GM21619 (cell line): ENCODE results near the gene PITPNB.

Source experiments
- ATAC-seq: cut with Tn5 transposase; IDR thresholded peaks from one replicate; pipeline ENCODE4 v1.9.1; 2021; ENCODE audit not compliant: unreplicated experiment

PITPNB gene

DNA sequence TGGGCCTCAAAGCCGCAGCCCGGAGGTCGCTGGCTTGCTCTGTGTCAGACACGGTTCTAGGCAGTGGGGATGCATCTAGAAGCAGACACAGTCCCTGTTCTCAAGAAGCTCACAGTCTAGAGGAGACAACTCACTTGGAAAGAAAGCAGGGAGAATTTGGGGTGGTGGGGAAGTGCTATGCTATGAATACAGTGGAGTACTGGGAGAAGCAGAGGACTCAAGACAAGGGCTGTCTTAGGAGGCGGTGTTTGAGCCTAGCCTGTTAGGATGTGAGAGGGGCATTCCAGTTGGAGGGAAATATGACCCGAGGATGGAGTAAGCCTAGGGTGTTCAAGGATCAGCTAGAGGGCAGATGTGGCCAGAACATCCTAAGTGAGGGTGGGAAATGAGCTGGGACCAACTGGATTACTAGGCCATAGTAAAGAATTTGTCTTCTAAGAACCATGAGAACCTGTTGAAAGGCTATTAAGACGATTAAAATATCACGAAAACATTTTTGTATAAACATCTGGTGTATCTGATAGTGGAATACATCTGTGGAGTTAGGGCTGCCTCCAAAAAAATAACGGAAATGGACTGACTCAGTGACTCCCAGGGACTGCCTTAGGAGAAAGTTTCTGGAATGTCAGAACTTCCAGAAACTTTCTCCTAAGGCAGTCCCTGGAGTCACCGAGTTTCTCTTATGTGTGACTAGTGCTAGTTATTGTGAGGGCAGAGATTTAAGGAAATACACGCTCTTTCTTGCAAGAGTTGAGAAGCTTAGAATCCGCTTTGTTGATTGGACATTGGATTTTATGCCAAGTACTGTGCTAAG lies 1.1 kb upstream of the PITPNB start:
- peak; percentile 36 for ATAC-seq

DNA sequence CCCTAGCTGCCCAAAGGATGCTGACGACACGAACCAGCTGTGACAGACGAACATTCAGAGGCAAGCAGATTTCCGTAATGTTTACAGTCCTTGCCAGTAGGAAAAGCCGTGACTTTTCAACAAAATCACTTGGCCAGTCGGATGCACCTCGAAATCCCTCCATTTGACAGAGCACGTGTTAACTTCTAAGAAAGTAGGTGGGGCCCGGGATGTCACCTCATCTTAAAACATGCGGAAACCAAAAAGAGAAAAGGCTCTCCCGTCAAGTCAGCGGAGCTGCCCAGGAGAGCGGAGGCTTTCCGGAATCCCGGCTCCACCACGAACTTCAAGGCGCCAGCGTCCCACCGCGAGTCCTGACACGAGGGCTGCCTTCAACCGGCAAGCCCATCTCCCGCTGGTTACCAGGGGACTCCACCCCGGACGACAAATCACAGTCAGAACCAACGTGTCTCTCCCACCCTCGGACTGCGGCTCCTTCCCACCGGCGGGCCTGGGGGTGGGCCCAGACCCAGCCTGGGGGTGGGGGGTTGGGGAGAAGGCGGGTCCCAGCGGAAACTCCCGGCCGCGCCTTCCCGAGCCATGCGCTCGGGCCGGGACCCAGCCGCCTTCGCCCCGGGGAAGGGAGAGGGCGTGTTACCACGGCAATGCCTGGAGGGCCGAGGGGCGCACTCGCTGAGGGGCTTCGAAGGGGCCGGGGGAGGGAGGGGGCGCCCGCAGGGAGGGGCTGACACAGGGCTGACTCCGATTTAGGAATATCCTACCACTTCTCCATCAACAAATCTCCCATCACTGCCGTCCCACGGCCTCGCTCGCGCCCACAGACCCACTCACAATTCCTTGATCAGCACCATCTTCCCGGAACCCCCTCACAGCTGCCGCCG lies 475 bp downstream of the PITPNB start:
- ATAC-seq: peak; percentile 33

DNA sequence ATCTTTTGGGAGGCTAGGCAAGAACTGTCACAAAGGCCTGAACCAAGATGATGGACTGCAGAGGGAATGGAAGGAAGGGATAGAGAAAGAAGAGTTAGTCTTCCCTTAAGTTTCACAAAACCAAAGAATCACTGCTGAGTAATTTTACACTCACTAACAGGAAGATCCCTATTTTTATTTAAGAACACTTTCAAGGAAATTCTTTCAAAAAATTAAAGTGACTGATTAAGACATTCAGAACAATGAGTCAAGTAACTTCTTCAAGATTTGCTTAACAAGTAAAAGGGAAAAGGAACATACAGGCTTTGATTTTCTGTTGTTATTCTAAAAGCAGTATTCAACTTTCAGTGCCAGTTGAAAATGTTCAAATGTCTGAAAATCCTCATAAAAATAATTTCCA lies 3.1 kb downstream of the PITPNB start:
- no peak for ATAC-seq

DNA sequence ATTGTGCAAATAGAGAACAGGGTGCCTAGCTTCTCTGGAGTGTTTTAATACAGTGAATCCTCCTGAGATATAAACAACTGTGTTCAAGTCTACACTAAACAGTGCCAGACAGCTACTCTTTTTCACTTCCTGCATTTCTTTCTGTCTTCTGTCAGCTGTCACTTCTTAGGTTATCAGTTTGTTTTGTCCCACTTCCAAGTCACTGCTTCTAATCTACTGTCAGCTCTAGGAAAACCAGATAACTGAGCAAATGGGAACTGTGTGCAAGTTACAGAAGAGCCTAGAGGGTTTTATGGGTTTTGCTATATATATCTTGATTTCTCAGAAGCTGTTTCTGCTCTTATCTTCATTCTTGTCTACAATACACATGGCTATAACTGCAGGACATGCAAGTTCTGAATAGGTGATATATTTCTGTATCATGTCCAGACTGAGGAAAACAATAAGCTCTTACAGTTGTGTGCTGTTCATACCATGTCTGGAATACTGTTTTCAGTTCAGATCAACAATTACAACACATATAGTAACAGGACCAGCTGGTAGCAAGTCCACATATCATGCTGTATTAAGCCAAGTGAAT lies 5.8 kb downstream of the PITPNB start:
- ATAC-seq: no peak

DNA sequence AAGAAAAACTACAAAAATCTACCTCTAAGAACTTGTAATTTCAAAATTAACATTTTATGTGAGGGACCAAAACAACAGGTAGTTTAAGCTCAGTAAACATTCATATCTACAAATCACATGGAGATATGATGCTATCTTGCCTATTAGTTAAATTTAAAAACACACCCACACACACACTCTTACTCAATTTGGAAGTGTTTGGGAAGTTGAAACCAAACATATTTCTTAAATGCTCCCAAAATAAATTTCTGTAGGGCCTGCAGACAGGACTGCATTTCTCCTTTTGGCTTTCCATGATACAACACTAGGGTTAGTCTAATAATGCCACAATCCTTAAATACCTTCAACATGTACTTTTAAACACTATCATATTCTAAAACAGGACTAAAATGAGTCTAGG lies 7.0 kb downstream of the PITPNB start:
- no peak for ATAC-seq

DNA sequence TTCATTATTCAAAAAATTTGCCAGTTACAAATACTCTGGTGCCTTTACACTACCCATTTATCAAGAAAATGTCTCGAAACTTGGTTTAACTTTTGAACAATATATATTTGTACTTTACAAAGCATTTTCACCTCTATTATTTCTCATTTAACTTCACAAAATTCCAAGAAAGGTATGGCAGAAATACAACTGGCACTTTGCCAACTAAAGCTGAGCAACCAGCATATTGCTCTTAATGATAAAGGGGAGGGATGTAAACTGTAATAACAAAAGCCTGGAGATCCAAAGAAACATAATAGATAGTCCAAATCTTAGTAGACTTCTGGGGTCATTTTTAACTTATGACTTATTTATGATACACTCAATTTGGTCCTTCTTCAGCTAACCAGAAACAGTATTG lies 7.7 kb downstream of the PITPNB start:
- no peak for ATAC-seq

DNA sequence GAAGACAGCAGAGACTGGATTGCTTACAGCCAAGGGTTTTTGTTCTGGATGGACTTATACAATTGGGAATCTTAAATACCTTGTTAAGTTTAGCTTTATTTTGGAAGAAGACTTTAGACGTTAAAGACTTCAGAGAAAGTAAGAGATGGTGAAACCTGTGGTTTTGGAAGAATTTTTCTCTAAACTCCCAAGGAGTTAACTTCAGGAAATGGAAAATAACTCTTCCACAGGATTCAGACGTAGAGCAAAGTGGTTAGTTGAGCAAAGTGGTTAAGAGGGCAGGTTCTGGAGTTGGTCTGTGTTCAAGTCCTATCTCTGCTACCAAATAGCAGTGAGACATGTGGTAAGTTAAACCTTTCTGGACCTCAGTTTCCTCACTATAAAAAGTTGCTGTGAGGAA lies 12.8 kb downstream of the PITPNB start:
- no peak for ATAC-seq

DNA sequence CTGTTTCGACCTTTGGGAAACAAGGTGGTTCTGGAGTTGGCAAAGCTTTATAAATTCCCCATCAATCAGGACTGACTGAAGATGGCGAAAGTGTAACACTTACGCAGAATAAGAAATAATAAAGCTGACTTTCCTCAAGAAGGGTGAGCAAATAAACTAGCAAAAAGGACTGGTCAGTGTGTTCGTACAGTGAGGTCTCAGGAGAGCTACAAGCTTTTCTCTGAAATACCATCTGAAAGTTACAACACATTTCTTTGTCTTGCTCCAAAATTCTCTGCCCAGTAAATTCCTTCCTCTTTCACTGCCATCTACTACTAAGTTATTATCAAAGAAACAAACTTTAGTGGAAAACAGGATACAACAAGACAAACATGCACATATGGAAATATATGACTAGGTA lies 13.4 kb downstream of the PITPNB start:
- ATAC-seq: no peak

GRCh38 chr22:27903805-27904473 lies 15.1 kb downstream of the PITPNB start:
- no peak for ATAC-seq

GRCh38 chr22:27900153-27900552 lies 18.9 kb downstream of the PITPNB start:
- ATAC-seq: no peak

- peak; percentile 43 for ATAC-seq
Observed at GRCh38 chr22:27896245-27896644, 22.8 kb downstream of the PITPNB start.

- ATAC-seq: peak; percentile 93
Observed at GRCh38 chr22:27895600-27895999, 23.5 kb downstream of the PITPNB start.

DNA sequence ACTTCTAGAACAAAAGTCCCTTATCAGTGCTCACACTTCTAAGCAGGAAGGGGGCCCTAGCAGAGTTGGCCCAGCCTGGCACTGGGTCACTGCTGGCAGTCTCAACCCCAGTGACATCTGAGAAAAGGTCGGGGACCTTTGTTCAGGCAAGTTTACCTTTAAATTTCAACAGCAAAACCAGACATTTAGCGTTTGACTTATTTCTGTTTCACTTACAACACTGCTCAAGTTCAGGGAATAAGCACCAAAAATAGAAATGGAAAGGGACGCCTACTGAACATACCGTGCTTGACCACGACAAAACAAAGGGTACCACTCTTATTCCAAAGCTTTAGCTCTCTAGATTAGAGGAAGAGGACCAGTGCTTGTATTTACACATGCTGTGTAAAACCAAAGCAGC lies 26.2 kb downstream of the PITPNB start:
- no peak for ATAC-seq

- no peak for ATAC-seq
Observed at GRCh38 chr22:27892064-27892463, 27.0 kb downstream of the PITPNB start.

DNA sequence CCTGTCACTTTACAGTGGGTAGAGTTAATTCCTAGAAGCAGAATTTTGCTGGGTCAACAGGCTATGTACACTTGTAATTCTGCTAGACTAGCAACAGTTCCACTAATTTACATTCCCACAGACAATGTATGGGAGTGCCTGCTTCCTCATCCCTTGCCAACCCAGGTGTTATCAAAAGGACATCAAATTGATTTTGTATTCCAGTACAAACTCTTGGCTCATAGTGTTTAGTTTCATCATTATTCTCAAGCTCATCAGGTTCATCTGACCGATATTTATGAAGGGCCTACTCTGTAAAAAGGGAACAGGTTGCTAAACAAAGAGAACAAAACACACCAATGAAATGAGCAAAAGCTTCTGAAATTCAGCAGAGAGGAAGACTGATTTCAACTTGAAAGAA lies 30.7 kb downstream of the PITPNB start:
- no peak for ATAC-seq

DNA sequence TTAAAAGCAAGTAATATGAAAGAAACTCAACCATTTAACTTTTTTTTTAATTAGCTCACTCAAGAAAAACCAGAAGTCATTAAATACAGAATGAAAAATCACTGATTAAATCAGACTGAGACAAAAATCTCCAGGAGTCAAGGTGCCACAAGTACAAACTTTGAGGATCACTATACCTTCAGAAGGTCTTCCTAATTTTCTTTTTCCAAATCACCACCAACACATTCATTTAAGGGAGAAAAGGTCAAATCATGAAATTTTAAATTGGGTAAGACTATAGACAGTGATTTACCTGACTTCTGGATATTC lies 32.3 kb downstream of the PITPNB start:
- no peak for ATAC-seq

DNA sequence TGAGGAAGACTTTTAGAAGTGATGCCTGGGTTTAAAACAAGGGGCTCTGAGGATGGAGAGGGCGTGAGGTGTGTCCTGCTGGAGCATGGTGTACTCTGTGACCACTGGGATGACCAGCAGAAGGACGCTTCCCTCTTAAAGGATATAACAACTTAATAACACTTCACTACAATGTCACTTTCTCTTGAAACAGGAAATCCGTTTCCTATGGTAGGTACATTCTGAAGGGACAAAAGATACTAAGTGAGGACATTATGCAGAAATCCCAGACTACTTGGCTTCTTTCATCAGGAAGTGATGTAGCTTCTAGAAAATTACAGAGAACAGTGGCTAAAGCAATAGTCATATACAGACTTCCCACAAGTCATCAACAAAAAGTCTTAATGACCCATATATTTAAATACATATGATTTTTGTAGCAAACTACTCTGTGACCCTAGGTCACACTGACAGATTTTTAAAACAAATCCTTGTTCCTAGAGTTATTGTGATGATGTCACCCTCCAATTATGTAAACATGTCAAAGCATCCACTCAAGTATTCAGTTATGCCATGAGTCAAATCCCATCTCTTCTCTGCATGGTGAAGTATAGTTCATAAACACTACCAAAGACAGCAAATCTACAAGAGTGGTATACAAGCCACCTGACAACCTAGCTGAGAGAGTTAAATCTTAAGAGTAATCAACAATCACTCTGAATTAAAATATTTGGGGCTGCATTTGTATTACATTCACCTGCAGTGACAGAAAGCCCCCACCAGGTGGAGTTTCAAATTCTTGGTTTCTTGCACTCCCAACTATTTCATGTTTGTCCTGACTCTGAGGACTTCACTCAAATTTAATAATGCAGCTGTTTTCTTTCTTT lies 32.8 kb downstream of the PITPNB start:
- ATAC-seq: no peak

DNA sequence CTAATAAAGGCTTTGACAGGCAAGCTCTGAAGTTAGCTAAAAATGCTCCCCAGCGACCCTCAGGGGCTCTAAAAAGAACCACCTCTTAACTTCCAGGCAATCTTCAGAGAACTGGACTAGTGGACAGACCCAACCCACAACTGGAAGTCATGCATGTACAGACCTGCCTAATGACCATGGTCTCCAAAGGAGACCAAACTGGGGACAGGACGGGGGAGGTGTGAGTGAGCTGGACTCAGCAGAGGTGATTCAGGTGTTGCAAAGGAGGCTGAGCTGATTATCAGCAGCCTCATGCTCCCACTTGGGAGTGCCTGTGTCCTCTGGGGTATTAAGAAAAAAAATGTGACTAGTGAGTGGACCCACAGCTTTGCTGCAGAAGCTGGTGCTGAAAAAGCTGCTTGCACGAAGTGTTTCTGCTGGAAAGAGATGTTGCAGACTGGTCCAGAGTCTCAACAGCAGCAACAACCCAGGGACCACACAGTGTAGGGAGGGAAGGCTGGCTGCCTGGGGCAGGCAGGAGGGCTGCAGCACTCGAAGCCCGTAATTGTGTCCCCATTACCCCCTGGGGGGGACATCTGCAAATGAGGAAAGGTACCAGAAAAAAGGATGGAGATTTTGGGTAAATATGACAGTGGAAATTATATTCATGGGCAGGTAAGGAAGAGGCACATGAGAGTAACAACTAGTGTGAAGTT lies 35.3 kb downstream of the PITPNB start:
- no peak for ATAC-seq

GRCh38 chr22:27882507-27883290 lies 36.4 kb downstream of the PITPNB start:
- ATAC-seq: no peak
